Muscle of back (tissue), 11 donors: ENCODE data around the gene RPTOR. TPM values are rescaled to one million over a fixed set of nuclear protein-coding genes. Genes with fewer than 3 reads are reported as not detected.

ENCODE experiments used
- DNase-seq, 3 donors: peaks; one replicate each; pipeline versions ENCODE4 v3.0.0 to v3.0.0-alpha.2; 2013
- polyA plus RNA-seq, 10 donors: library from polyadenylated mRNA; unstranded; fragments of 120-200 nt; gene quantifications; one replicate each; pipeline ENCODE4 v1.2.1, GENCODE V29; 2013; ENCODE audit not compliant: insufficient read length in 10 of 10

RPTOR gene
- polyA plus RNA-seq, 10 donors, result 18.8 to 24.3 (median 21.2) TPM

- no peak for DNase-seq
These were observed 116.0 kb downstream of the RPTOR start for GRCh38 chr17:80660527-80661198.

GRCh38 chr17:80662557-80662956 lies 117.9 kb downstream of the RPTOR start:
- no peak for DNase-seq

GRCh38 chr17:80663781-80664206 lies 119.2 kb downstream of the RPTOR start:
- peak in 1 of 3 donors; percentile 34 for DNase-seq

GRCh38 chr17:80664217-80664790 lies 119.7 kb downstream of the RPTOR start:
- DNase-seq, result no peak

GRCh38 chr17:80665792-80666191 lies 121.2 kb downstream of the RPTOR start:
- no peak for DNase-seq

GRCh38 chr17:80666867-80667266 lies 122.2 kb downstream of the RPTOR start:
- DNase-seq, result no peak

GRCh38 chr17:80667462-80668277 lies 123.0 kb downstream of the RPTOR start:
- DNase-seq, result no peak

GRCh38 chr17:80668375-80669148 lies 123.9 kb downstream of the RPTOR start:
- no peak for DNase-seq

GRCh38 chr17:80671039-80671824 lies 126.6 kb downstream of the RPTOR start:
- DNase-seq, result no peak

GRCh38 chr17:80671825-80672110 lies 127.1 kb downstream of the RPTOR start:
- DNase-seq, result no peak

- DNase-seq, result no peak
These were observed 128.7 kb downstream of the RPTOR start for GRCh38 chr17:80673152-80673920.

GRCh38 chr17:80675438-80676095 lies 130.9 kb downstream of the RPTOR start:
- no peak for DNase-seq

GRCh38 chr17:80676096-80676466 lies 131.4 kb downstream of the RPTOR start:
- no peak for DNase-seq

- DNase-seq, result no peak
These were observed 131.9 kb downstream of the RPTOR start for GRCh38 chr17:80676564-80676963.

GRCh38 chr17:80677214-80677756 lies 132.6 kb downstream of the RPTOR start:
- DNase-seq, result no peak

GRCh38 chr17:80679816-80680215 lies 135.2 kb downstream of the RPTOR start:
- DNase-seq, result no peak

GRCh38 chr17:80681215-80681614 lies 136.6 kb downstream of the RPTOR start:
- DNase-seq, result no peak

- no peak for DNase-seq
These were observed 137.7 kb downstream of the RPTOR start for GRCh38 chr17:80682372-80682771.

GRCh38 chr17:80683625-80684104 lies 139.0 kb downstream of the RPTOR start:
- DNase-seq, result no peak

GRCh38 chr17:80687839-80688238 lies 143.2 kb downstream of the RPTOR start:
- DNase-seq, result no peak
